Epithelial cell of proximal tubule (primary cell): ENCODE data around the gene DSG2. TPM values are rescaled to one million over a fixed set of nuclear protein-coding genes. Genes with fewer than 3 reads are reported as not detected.
A peak's percentile ranks its signal among the peaks of the same experiment; 100 is the strongest.

Experiments used
- DNase-seq: peaks from one replicate; pipeline ENCODE4 v3.0.0-alpha.2; 2011; ENCODE audit warnings: low read depth
- H3K4me3 ChIP-seq: 2 replicates; pipeline ENCODE4 v1.5.1; 2011; ENCODE audit warnings: low read depth, mild to moderate bottlenecking, low read length
- CTCF ChIP-seq: conservative IDR thresholded peaks from 2 replicates; pipeline ENCODE4 v1.5.1; 2012; ENCODE audit warnings: low read depth, mild to moderate bottlenecking, low read length
- total RNA-seq: library from RNA; depleted of rRNA; stranded (reverse); fragments of >200 nt; gene quantifications from 2 replicates; pipeline ENCODE4 v1.2.3, GENCODE V29; 2015

The DSG2 gene
- total RNA-seq, 1 donor from 2014 or later: 58.8 TPM

- no peak overlapping the region for H3K4me3 ChIP-seq
- no peak for DNase-seq
- peak; percentile 24 for TF ChIP-seq CTCF
These were observed 65.8 kb downstream of the DSG2 start for GRCh38 chr18:31563778-31564177.

- no peak for TF ChIP-seq CTCF
- H3K4me3 ChIP-seq: no peak overlapping the region
- DNase-seq: no peak
These were observed 67.4 kb downstream of the DSG2 start for GRCh38 chr18:31565345-31565744.

- H3K4me3 ChIP-seq: no peak overlapping the region
- no peak for TF ChIP-seq CTCF
- DNase-seq: no peak
These were observed 68.0 kb downstream of the DSG2 start for GRCh38 chr18:31565782-31566512.

GRCh38 chr18:31566576-31567306, 68.8 kb downstream of the DSG2 start:
- no peak for DNase-seq
- TF ChIP-seq CTCF: no peak
- H3K4me3 ChIP-seq: no peak overlapping the region

- DNase-seq: no peak
- no peak overlapping the region for H3K4me3 ChIP-seq
- no peak for TF ChIP-seq CTCF
These were observed 74.4 kb downstream of the DSG2 start for GRCh38 chr18:31572368-31572767.

- no peak overlapping the region for H3K4me3 ChIP-seq
- no peak for DNase-seq
- no peak for TF ChIP-seq CTCF
These were observed 75.1 kb downstream of the DSG2 start for GRCh38 chr18:31573051-31573450.
